ENCODE results near the gene TGFBR1. TPM values are rescaled to one million over a fixed set of nuclear protein-coding genes. Genes with fewer than 3 reads are reported as not detected.

TGFBR1 gene
- total RNA-seq, 4 donors from 2014 or later, result 37.0 to 65.8 (median 48.8) TPM

DNA sequence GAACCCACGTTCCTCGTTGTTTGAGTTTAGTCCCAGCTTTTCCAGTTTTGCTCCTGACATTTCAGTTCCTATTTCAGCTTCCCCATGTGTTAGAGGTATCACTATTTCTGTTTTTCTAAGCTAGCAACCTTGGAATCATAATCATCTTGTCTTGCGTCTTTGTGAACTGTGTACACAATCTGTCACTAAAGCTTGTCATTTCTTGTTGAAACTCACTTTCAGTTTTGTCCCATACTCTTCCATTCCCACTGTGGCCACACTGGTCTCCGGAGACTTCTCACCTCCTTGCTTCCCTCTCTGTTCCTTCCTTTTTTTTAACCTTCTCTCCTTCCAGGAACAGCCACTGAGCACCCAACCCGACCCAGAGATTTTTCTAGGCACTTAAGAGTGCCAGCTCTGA lies 36.9 kb downstream of the TGFBR1 start:
- H3K4me1 ChIP-seq, result peaks cover 0 to 21% (median 2%) of the 10 kb centered on the region in 3 donors
- TF ChIP-seq, protein P1, sequence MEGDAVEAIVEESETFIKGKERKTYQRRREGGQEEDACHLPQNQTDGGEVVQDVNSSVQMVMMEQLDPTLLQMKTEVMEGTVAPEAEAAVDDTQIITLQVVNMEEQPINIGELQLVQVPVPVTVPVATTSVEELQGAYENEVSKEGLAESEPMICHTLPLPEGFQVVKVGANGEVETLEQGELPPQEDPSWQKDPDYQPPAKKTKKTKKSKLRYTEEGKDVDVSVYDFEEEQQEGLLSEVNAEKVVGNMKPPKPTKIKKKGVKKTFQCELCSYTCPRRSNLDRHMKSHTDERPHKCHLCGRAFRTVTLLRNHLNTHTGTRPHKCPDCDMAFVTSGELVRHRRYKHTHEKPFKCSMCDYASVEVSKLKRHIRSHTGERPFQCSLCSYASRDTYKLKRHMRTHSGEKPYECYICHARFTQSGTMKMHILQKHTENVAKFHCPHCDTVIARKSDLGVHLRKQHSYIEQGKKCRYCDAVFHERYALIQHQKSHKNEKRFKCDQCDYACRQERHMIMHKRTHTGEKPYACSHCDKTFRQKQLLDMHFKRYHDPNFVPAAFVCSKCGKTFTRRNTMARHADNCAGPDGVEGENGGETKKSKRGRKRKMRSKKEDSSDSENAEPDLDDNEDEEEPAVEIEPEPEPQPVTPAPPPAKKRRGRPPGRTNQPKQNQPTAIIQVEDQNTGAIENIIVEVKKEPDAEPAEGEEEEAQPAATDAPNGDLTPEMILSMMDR (IDR thresholded peaks at IDR 0.05), result no peak
- TF ChIP-seq POLR2AphosphoS5 (IDR thresholded peaks at IDR 0.05), result no peak
- no peak for TF ChIP-seq POLR2A (IDR thresholded peaks at IDR 0.05)
- TF ChIP-seq EP300 (IDR thresholded peaks at IDR 0.05), result no peak
- H3K9me3 ChIP-seq, result no peaks in the 10 kb centered on the region
- ATAC-seq, result no peak
- peak overlapping the region in 1 of 4 donors; percentile 30 for H3K27ac ChIP-seq
- H3K4me3 ChIP-seq, result no peak overlapping the region
- H3K27me3 ChIP-seq, result no peaks in the 10 kb centered on the region
- H3K36me3 ChIP-seq, result peaks cover 4 to 61% of the 10 kb centered on the region in 2 donors
- WGBS, 2 donors (ENCODE audit: low coverage in 1 of 2), result 67 to 69% methylated on average over 4 to 5 of the region's 5 CpGs

DNA sequence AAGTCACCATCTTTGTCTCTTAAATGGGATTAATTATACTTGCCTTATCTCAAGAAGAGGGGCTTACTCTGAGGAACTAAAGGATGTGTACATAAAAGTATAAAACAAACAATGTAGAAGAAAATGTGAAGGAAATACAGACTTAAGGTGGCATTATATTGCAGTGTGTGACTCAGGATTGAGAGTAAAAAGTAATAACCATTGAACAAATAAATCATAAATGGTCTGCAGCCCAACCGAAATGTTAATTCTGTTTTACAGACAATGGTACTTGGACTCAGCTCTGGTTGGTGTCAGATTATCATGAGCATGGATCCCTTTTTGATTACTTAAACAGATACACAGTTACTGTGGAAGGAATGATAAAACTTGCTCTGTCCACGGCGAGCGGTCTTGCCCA lies 37.4 kb downstream of the TGFBR1 start:
- peaks cover 0 to 20% (median 2%) of the 10 kb centered on the region in 3 donors for H3K4me1 ChIP-seq
- no peak for ATAC-seq
- peaks cover 4 to 65% of the 10 kb centered on the region in 2 donors for H3K36me3 ChIP-seq
- 60 to 91% methylated on average over 3 to 4 of the region's 4 CpGs for WGBS, 2 donors (ENCODE audit: low coverage in 1 of 2)
- TF ChIP-seq POLR2A (IDR thresholded peaks at IDR 0.05) (no peak), POLR2AphosphoS5 (IDR thresholded peaks at IDR 0.05) (no peak), EP300 (IDR thresholded peaks at IDR 0.05) (no peak)
- TF ChIP-seq, protein P1 (IDR thresholded peaks at IDR 0.05), result no peak
- no peaks in the 10 kb centered on the region for H3K27me3 ChIP-seq
- H3K9me3 ChIP-seq, result no peaks in the 10 kb centered on the region
- no peak overlapping the region for H3K27ac ChIP-seq
- H3K4me3 ChIP-seq, result no peak overlapping the region

DNA sequence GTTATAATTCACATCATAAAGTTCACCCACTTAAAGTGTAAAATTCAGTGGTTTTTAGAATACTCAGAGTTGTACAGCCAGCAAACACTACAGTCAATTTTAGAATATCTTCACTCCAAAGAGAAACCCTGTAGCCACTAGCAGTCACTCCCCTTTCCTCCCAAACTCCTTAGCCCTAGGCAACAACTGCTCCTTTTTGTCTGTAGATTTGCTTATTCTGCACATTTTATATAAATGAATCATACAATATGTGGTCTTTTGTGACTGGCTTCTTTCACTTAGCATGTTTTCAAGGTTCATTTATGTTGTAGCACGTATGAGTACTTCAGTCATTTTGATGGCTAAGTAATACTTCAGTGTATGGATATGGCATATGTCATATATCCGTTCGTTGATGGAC lies 38.7 kb downstream of the TGFBR1 start:
- Histone ChIP-seq H3K36me3 (peaks cover 4 to 68% of the 10 kb centered on the region in 2 donors), H3K27ac (no peak overlapping the region), H3K4me1 (peaks cover 0 to 18% (median 2%) of the 10 kb centered on the region in 3 donors), H3K9me3 (no peaks in the 10 kb centered on the region), H3K27me3 (no peaks in the 10 kb centered on the region), H3K4me3 (no peak overlapping the region)
- no peak for ATAC-seq
- 72 to 82% methylated on average over 3 of the region's 3 CpGs for WGBS, 2 donors (ENCODE audit: low coverage in 1 of 2)
- no peak for TF ChIP-seq POLR2A (IDR thresholded peaks at IDR 0.05)
- no peak for TF ChIP-seq POLR2AphosphoS5 (IDR thresholded peaks at IDR 0.05)
- TF ChIP-seq EP300 (IDR thresholded peaks at IDR 0.05), result no peak
- TF ChIP-seq, protein P1 (IDR thresholded peaks at IDR 0.05), result no peak

DNA sequence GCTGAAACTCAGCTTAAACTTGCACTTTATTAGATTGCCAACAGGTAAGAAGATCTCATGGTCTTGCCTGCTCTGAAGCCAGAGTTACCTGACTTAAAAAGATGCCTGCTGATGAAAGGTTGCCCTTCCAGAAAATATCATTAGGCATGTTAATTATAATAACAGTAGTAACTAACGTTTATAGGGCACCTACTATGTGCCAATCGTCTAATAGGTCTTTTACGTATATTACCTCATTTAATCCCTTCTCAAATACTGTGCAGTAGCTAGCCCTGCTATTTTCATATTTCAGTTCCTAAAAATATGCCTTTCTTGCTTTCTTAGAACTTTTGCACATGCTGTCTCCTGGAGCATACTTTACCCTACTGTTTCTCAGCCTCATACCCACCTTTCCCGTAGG lies 40.1 kb downstream of the TGFBR1 start:
- TF ChIP-seq, protein P1 (IDR thresholded peaks at IDR 0.05), result no peak
- TF ChIP-seq EP300 (IDR thresholded peaks at IDR 0.05) (no peak), POLR2AphosphoS5 (IDR thresholded peaks at IDR 0.05) (no peak), POLR2A (IDR thresholded peaks at IDR 0.05) (no peak)
- Histone ChIP-seq H3K27ac (no peak overlapping the region), H3K36me3 (peaks cover 4 to 77% of the 10 kb centered on the region in 2 donors), H3K4me3 (no peak overlapping the region), H3K9me3 (no peaks in the 10 kb centered on the region), H3K4me1 (peaks cover 0 to 17% (median 2%) of the 10 kb centered on the region in 3 donors), H3K27me3 (no peaks in the 10 kb centered on the region)
- ATAC-seq, result no peak
- WGBS, 2 donors (ENCODE audit: low coverage in 1 of 2), result 81 to 88% methylated on average over 4 of the region's 4 CpGs

DNA sequence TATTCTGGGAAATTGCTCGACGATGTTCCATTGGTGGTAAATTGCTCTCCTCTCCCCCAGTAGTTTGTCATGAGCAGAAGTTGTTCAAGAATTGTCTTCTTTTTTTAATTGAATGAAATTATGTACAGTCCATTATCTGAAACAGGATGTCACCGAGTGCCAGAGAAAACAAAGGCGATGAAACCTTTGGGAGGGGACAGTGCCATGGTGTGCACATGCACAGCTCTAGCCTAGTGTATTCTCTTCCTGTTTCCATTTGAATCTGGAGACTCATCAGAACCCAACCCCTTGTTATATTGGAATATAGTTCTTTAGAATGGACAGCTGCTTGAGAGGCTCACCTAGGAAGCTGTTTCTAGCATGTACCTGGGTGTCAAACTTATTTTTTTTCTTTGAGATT lies 41.7 kb downstream of the TGFBR1 start:
- WGBS, 2 donors (ENCODE audit: low coverage in 1 of 2), result 80 to 87% methylated on average over 4 of the region's 4 CpGs
- peaks cover 4 to 84% of the 10 kb centered on the region in 2 donors for H3K36me3 ChIP-seq
- no peak overlapping the region for H3K27ac ChIP-seq
- TF ChIP-seq EP300 (IDR thresholded peaks at IDR 0.05) (no peak), POLR2A (IDR thresholded peaks at IDR 0.05) (no peak), POLR2AphosphoS5 (IDR thresholded peaks at IDR 0.05) (no peak)
- TF ChIP-seq, protein P1 (IDR thresholded peaks at IDR 0.05), result no peak
- H3K9me3 ChIP-seq, result no peaks in the 10 kb centered on the region
- H3K4me3 ChIP-seq, result no peak overlapping the region
- no peaks in the 10 kb centered on the region for H3K27me3 ChIP-seq
- peaks cover 0 to under 1% (median 0%) of the 10 kb centered on the region in 3 donors for H3K4me1 ChIP-seq
- no peak for ATAC-seq

Data from gastroesophageal sphincter (tissue), 4 donors.